Gastrocnemius medialis (tissue), 4 donors: ENCODE results near the gene SIPA1.

Experiments
- CTCF ChIP-seq, 5 experiments: fragments of 450-650 bp in 3 of 5; fragments of 200-600 bp in 2 of 5; sonication (generic) in 2 of 5; IDR thresholded peaks in 4 of 5; conservative IDR thresholded peaks in 1 of 5; 1 replicate in 4 of 5; 2 replicates in 1 of 5; pipeline ENCODE4 v1.5.1; 2016 to 2019; ENCODE audit warnings: antibody characterized with exemption in 5 of 5, mild to moderate bottlenecking in 3 of 5, moderate library complexity in 3 of 5
- POLR2A ChIP-seq, 2 donors: fragments of 450-650 bp; IDR thresholded peaks; one replicate each; pipeline ENCODE4 v1.6.1; 2017; ENCODE audit warnings: antibody characterized with exemption in 2 of 2, mild to moderate bottlenecking in 2 of 2, moderate library complexity in 2 of 2

- TF ChIP-seq CTCF (IDR thresholded peaks at IDR 0.05 in 4 of 5, conservative IDR thresholded peaks at IDR 0.05 in 1 of 5) = no peak
- TF ChIP-seq POLR2A (IDR thresholded peaks at IDR 0.05) = no peak
Measured at GRCh38 chr11:65658174-65659021, 20.5 kb downstream of the SIPA1 start.
